Activated effector memory CD4-positive, alpha-beta T cell treated with Interleukin-2 at 50 U/mL for 16 hours (primary cell): ENCODE measurements around the gene SORBS1.

Experiments
- DNase-seq: peaks from one replicate; pipeline ENCODE4 v3.0.0-alpha.2; 2020

Gene SORBS1

GRCh38 chr10:95305606-95306317 is 255.4 kb downstream of the SORBS1 start:
- DNase-seq: no peak

GRCh38 chr10:95304976-95305375 is 256.2 kb downstream of the SORBS1 start:
- DNase-seq: no peak

DNA sequence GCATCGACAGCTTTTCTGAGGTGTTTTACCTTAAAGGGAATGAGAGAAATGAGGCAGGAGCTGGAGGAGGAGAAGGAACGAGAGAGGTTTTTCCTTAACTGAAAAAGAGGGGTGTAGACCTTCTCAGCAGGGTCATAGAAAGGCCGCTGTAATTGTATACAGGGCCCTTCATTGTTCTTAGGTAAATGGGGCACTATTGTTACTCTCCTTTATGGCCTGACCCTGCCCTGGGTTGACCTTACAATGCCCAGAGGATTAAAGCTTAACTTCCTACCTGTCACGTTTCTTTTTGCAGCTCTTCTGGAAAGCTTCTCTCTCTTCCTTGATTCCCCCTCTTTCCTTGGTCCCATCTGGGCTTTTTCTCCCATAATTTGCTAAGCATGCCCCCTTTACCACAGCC is 256.7 kb downstream of the SORBS1 start:
- no peak for DNase-seq

DNA sequence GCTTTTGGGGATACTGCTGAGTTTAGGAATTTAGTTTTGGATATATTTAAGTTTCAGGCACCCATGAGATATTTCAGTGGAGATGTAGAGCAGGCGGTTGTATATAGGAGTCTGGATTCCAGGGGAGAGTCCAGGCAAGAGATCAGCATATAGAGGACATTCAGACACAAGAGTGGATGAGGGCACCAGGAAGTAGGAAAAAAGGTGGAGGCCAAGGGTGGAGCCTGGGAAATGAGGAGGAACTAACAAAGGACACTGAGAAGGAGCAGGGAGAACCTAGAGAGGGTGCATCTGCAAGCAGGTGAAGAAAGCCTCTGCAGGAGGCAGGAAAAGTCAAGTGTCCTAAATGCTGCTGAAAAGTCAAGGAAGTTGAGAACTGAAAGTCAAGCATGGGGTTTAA is 257.2 kb downstream of the SORBS1 start:
- DNase-seq: no peak

GRCh38 chr10:95303535-95303934 is 257.6 kb downstream of the SORBS1 start:
- no peak for DNase-seq

- no peak for DNase-seq
Observed at GRCh38 chr10:95300022-95300539, 261.1 kb downstream of the SORBS1 start.

DNA sequence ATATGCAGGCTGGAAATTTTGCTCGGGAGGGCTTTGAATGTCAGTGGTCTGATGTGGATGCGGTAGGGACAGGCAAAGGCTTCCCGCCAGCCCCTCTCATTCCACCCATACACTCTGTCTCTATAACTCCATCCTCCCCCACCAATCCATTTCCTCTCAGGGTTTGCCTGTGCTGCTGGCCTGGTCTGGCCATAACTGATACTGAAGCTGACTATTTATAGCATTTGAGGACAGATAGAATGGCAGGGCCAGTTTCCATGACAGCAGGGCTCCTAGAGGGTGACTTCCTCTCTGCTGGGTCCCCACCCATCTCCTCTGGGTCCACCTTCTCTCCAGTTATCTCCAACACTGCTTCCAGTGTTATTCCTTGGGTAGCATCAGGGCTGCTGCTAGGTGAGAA is 263.8 kb downstream of the SORBS1 start:
- no peak for DNase-seq

- no peak for DNase-seq
Observed at GRCh38 chr10:95296764-95297163, 264.4 kb downstream of the SORBS1 start.

DNA sequence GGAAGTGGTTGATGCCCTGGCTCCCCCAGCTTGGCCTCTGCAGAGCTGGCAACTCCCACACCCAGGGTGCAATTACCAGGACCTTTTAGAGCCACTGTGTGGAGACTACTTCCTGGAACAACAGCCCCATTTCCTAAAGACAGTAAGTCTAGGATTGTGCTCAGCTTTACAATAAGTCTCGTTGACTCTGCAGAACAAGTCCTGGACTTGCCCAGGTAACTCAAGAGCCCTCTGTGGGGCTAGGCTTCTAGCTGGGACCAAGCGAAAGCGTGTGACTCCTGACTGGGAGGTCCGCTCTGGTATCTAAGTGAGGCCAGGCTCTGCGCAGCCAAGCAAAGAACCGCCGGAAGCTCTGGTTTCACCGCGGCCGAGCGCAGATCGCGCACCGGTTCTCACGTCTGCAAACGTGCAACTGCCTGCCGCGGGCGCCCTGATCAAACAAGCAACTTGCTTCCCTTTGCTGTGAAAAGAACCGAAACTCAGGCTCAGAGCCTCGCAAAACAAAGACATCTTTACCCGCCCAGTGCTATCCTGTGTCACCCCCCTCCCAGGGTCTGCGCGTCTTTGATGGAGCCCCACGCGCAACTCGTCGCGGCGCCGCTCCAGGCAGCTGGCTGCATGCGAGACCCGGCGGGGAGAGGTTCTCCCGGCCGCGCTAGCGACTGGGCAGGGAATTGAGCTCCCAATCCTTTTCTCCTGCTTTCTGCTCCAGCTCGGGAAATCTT is 266.0 kb downstream of the SORBS1 start:
- peak; percentile 7 for DNase-seq

GRCh38 chr10:95293631-95294030 is 267.5 kb downstream of the SORBS1 start:
- no peak for DNase-seq

GRCh38 chr10:95291365-95292039 is 269.7 kb downstream of the SORBS1 start:
- no peak for DNase-seq

DNA sequence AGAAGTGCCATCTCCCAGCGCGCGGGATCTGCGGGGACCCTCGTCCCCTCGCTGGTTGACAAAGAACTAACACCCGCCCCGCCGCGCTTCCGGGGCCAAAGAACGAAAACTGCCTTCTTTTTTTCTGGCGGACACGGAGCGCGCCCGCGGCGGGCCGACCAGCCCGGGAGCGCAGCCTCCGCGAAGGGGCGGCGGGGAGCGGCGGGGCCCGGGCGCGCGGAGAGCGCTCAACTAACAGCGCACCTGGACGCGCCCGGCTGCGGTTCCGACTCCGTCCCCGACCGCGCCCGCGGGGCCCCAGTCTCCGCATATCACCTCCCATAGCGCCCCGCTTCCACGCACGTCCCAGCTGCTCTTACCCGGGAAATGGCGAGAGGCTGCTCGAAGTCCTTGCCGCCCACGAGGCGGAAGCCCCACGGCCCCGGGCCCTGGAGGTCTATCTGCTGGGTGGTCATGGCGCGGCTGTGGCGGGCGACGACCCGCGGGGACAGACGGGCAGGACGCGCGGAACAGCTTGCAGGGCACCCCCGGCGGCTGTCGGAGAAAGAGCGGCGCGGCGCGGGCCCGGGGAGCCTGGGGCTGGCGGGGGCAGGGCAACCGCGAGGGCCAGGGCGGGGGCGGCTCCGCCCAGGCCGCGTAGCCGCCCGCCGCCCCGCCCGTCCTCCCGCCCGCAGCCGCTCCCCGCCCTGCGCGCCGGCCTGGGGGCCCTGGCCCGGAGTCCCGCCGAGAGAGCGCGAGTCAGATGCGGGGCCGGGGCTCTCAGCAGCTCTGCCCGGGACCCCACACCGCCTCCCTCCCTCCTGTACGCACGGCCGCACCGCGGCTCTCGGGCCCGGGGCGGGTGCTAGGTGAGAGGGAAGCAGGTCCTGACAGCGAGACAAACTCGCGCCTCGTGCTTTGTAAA is 270.5 kb downstream of the SORBS1 start, which contains the start of gene PDLIM1:
Gene PDLIM1, minus strand, starts transcription at position 543 of the 904 bp plus-strand sequence. Its CDS starts 88 bp downstream, at position 455.
- DNase-seq: peak; percentile 8

GRCh38 chr10:95289921-95290421 is 271.2 kb downstream of the SORBS1 start:
- DNase-seq: no peak

DNA sequence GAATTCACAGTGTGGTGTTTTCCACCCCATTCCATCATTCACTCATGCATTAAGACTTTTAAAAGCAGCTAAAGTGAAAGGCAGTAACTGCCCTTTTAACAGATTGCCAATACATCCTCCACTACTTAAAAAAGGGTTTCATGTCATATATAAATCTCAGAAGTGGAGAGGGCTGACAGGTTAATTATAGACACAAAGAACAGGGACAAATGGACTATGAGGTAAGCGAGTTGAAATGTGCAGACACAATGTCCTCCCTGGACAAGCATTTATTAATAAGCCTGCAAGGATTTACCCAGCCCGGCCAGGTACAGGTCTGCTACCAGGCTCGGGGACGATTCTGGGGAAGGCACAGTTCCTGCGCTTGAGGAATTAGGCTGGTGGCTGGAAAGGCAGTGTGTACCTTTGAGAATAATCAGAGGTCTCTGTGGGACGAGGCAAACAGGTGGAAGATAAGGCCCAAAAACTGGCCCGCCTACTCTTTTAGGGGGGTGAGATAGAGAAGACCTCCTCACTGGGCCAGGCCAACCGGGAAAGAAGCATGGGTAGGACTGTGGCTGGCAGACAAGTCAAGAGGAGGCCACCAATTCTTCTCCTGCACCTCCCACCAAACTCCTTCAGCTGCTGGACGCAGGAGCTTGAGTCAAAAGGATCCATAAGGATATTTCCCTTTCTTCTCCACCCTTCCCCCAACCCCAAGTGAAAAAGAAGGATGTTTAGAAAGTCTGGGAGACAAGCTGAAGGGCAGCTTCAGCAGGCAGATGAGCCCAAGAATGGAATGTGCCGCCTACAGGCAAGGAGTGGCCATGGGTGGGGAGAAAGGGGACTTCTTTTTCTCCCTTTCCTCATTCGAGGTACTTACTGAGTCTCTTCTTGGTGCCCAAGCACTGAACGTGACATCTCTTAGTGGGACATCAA is 271.9 kb downstream of the SORBS1 start:
- no peak for DNase-seq

GRCh38 chr10:95288303-95288702 is 272.9 kb downstream of the SORBS1 start:
- no peak for DNase-seq

DNA sequence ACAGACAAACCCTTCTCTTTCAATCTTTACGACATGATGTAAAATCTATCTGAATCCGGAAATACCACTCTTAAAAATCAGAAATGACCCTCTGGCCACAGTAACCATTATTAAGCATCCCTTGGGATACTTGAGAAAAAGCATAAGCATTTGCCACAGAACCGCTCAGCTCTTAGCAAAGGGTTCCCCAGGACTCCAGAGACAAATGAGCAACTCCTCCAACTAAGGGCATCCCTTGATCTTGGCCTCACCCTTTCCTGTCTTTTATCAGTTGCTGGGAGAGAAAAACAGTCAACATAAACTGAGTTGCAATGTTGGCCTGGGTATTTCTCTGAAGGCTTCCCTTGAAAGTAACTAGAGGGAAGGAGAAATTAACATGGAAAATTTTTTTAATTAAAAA is 273.9 kb downstream of the SORBS1 start:
- no peak for DNase-seq

DNA sequence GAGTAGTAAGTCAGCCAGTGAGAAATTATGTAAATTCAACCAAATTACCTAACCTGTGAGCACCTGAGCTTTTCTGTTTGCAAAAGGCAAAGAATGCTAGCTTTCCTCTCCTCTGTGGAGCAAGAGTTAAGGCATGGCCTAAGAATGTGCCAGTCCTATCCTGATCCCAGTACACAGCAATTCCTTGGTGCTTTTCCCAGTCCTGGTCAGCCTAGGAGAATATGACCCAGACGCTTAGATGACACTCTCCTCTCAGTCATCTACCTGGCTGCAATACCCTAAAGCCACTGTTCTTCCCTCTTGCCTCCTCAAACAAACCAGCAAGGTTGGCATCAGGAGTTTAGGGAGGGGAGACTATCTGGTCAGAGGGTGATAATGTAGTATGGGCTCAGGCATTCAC is 274.5 kb downstream of the SORBS1 start:
- DNase-seq: no peak

DNA sequence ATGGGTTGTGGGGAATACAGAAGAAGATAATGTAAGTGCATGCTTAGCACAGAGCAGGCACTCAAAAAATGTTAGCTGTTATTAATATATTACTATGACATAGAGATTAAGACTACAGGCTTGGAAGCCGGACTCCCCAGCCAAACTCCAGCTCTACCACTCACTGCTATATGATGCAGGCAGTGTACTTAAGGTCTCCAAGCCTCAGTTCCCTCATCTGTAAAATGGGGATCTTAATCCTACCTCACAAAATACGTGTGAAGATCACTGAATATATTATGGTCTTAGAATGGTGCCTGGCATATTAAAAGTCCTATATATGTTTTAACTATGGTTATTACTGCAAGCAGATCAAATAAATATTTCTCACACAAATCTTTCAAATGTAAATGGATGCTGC is 275.6 kb downstream of the SORBS1 start:
- no peak for DNase-seq

- no peak for DNase-seq
Observed at GRCh38 chr10:95284807-95285206, 276.4 kb downstream of the SORBS1 start.

DNA sequence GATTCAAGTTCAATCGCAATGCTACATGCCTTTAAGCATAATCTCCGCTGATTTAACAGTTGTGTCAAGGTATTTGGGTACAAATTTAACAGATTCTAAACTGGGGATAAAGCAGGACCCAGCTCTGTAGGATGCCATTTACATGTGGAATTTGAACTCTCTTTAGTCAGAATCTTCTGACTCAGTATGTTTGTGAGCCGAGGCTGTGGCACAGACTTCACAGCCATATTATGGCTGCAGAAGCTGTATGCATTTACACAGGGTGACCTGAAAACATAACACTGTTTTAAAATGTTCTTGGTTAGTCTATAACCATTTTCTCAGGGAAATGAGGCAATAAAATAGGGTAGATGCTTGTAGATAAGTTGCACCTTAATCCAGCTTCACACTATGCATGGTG is 279.1 kb downstream of the SORBS1 start:
- no peak for DNase-seq

GRCh38 chr10:95281206-95281605 is 280.0 kb downstream of the SORBS1 start:
- no peak for DNase-seq
